Osteoblast (primary cell): ENCODE results near the gene PROB1. TPM values are rescaled to one million over a fixed set of nuclear protein-coding genes. Genes with fewer than 3 reads are reported as not detected.

Experiments used
- DNase-seq: peaks from one replicate; pipeline ENCODE4 v3.0.0; 2011; ENCODE audit warnings: low spot score, mixed read lengths; ENCODE audit not compliant: insufficient read length; ENCODE audit errors: missing footprints
- H2AFZ ChIP-seq: 2 replicates; pipeline ENCODE4 v1.6.0; 2011; ENCODE audit warnings: mild to moderate bottlenecking, low read length
- H3K27ac ChIP-seq: 2 replicates; pipeline ENCODE4 v1.5.1; 2011; ENCODE audit warnings: mild to moderate bottlenecking, low read depth, low read length, moderate library complexity
- H3K27me3 ChIP-seq: 2 replicates; pipeline ENCODE4 v1.6.0; 2012; ENCODE audit warnings: mild to moderate bottlenecking, control low read depth, inconsistent platforms, low read length, moderate library complexity; ENCODE audit not compliant: insufficient read depth
- H3K36me3 ChIP-seq: 2 replicates; pipeline ENCODE4 v1.5.1; 2011; ENCODE audit warnings: mild to moderate bottlenecking, low read length, control low read depth, moderate library complexity; ENCODE audit not compliant: insufficient read depth
- H3K4me1 ChIP-seq: 2 replicates; pipeline ENCODE4 v1.5.1; 2011; ENCODE audit warnings: mild to moderate bottlenecking, low read length, control low read depth, moderate library complexity; ENCODE audit not compliant: insufficient read depth
- H3K4me2 ChIP-seq: 2 replicates; pipeline ENCODE4 v1.6.0; 2011; ENCODE audit warnings: mild to moderate bottlenecking, low read length; ENCODE audit not compliant: insufficient read depth
- H3K4me3 ChIP-seq: fragments of 200-600 bp; sonication (generic); 3 replicates; pipeline ENCODE4 v1.5.1; 2012; ENCODE audit warnings: mild to moderate bottlenecking, low read length, inconsistent platforms; ENCODE audit not compliant: insufficient read depth
- H3K79me2 ChIP-seq: 2 replicates; pipeline ENCODE4 v1.6.0; 2012; ENCODE audit warnings: mild to moderate bottlenecking, low read length, control low read depth, inconsistent platforms; ENCODE audit not compliant: insufficient read depth
- H3K9me3 ChIP-seq: 2 replicates; pipeline ENCODE4 v1.5.1; 2011; ENCODE audit warnings: low read depth, low read length, control low read depth
- H4K20me1 ChIP-seq: 2 replicates; pipeline ENCODE4 v1.6.0; 2012; ENCODE audit warnings: mild to moderate bottlenecking, low read length, control low read depth; ENCODE audit not compliant: insufficient read depth
- total RNA-seq: library from RNA; depleted of rRNA; stranded (reverse); fragments of >200 nt; gene quantifications from 2 replicates; pipeline ENCODE4 v1.2.3, GENCODE V29; 2012
- TF ChIP-seq, protein P1 (sequence below): IDR thresholded peaks from 2 replicates; pipeline ENCODE4 v1.5.1; 2011; ENCODE audit warnings: mild to moderate bottlenecking, low read depth, low read length, moderate library complexity; ENCODE audit errors: extremely low read depth

Gene PROB1
- total RNA-seq, 1 donor = 1.1 TPM

- Histone ChIP-seq H3K36me3 (peaks cover 19% of the 10 kb centered on the region), H3K9me3 (no peaks in the 10 kb centered on the region), H3K27ac (no peak overlapping the region), H3K79me2 (no peaks in the 10 kb centered on the region), H3K4me1 (no peaks in the 10 kb centered on the region), H3K27me3 (no peaks in the 10 kb centered on the region), H2AFZ (no peak overlapping the region), H3K4me3 (no peak overlapping the region), H4K20me1 (no peaks in the 10 kb centered on the region), H3K4me2 (no peak overlapping the region)
- TF ChIP-seq, protein P1, sequence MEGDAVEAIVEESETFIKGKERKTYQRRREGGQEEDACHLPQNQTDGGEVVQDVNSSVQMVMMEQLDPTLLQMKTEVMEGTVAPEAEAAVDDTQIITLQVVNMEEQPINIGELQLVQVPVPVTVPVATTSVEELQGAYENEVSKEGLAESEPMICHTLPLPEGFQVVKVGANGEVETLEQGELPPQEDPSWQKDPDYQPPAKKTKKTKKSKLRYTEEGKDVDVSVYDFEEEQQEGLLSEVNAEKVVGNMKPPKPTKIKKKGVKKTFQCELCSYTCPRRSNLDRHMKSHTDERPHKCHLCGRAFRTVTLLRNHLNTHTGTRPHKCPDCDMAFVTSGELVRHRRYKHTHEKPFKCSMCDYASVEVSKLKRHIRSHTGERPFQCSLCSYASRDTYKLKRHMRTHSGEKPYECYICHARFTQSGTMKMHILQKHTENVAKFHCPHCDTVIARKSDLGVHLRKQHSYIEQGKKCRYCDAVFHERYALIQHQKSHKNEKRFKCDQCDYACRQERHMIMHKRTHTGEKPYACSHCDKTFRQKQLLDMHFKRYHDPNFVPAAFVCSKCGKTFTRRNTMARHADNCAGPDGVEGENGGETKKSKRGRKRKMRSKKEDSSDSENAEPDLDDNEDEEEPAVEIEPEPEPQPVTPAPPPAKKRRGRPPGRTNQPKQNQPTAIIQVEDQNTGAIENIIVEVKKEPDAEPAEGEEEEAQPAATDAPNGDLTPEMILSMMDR = no peak
- peak; percentile 62 for DNase-seq
Measured at GRCh38 chr5:139415869-139416268, 21.0 kb upstream of the PROB1 start.

DNA sequence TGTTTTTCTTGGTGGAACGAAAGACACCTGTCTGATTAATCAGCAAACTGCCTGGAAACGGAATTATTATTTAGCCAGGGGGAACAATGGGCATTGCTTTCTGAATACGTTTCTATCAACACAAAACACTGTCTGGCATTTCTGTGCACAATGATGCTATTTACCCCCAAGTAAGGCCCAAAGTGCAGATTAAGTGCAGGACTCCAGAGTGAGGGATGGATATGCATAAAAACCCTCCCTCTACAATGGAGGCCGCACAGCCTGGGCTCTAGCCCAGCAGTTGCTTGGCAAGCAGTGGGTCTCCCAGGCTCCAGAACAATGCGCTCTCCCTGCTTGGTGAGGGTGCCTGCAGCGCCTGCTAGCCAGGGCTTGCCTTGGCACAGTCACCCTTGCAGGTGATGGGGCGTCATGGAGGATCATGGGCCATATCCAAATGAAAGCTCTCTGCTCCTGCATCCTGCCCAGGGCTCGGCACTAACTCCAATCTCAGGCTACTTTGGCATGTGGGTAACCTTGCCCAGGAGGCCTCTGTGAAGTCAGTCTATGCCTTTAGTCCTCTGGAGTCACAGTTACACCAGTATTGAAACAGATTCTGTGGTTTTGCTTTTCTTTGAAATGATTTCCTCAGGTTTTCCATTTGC, 20.4 kb upstream of the PROB1 start:
- Histone ChIP-seq H3K36me3 (peaks cover 18% of the 10 kb centered on the region), H3K27ac (no peak overlapping the region), H2AFZ (no peak overlapping the region), H3K79me2 (no peaks in the 10 kb centered on the region), H3K4me1 (no peaks in the 10 kb centered on the region), H4K20me1 (no peaks in the 10 kb centered on the region), H3K27me3 (no peaks in the 10 kb centered on the region), H3K4me3 (no peak overlapping the region), H3K9me3 (no peaks in the 10 kb centered on the region), H3K4me2 (no peak overlapping the region)
- TF ChIP-seq, protein P1 = no peak
- DNase-seq = no peak

DNA sequence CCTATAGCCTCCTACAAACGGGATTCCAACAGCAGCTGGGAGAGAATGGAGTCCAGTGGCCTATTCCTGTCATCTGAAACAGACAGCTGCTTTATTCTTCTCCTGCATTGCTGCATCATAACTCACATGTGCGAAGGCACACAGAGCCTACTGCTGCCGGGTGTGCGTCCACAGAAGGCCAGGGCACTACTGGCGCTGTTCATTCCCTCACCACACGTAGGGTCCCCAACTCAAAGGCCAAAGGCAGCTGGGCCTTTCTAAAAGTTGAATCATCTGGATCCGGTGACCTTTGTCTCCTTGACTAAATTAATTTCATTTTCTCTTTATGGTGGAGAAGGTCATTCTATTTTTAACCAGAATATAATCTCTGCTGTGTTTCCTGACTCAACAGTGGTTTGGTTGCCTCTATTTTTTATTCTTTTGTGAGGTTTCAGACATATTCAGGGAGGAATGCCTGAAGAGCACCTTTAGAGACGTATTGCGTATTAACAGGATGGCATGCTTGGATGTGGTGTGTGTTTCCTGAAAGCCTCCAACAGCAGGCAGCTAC, 19.8 kb upstream of the PROB1 start:
- Histone ChIP-seq H4K20me1 (no peaks in the 10 kb centered on the region), H3K4me1 (no peaks in the 10 kb centered on the region), H3K79me2 (no peaks in the 10 kb centered on the region), H3K36me3 (peaks cover 14% of the 10 kb centered on the region), H3K4me2 (no peak overlapping the region), H3K27me3 (no peaks in the 10 kb centered on the region), H3K27ac (no peak overlapping the region), H3K9me3 (no peaks in the 10 kb centered on the region), H2AFZ (no peak overlapping the region), H3K4me3 (no peak overlapping the region)
- no peak for DNase-seq
- TF ChIP-seq, protein P1 = no peak

- no peak overlapping the region for H3K27ac ChIP-seq
- H3K4me1 ChIP-seq = no peaks in the 10 kb centered on the region
- TF ChIP-seq, protein P1 = no peak
- no peaks in the 10 kb centered on the region for H4K20me1 ChIP-seq
- no peak overlapping the region for H3K4me3 ChIP-seq
- no peak overlapping the region for H2AFZ ChIP-seq
- no peaks in the 10 kb centered on the region for H3K79me2 ChIP-seq
- H3K27me3 ChIP-seq = no peaks in the 10 kb centered on the region
- no peaks in the 10 kb centered on the region for H3K9me3 ChIP-seq
- no peak overlapping the region for H3K4me2 ChIP-seq
- no peak for DNase-seq
- peaks cover 8% of the 10 kb centered on the region for H3K36me3 ChIP-seq
Measured at GRCh38 chr5:139413963-139414362, 19.1 kb upstream of the PROB1 start.
